Cardiac fibroblast (primary cell): Measurements from ENCODE around the gene ITLN1.
"Not testable (repeated sequence)": the region's sequence is repeated elsewhere in the genome, so short reads cannot be mapped to it uniquely, and the experiment has no call there.

Experiments
- DNase-seq, 2 donors: peaks; one replicate each; pipeline versions ENCODE4 v3.0.0 to v3.0.0-alpha.2; 2010; ENCODE audit warnings: low read depth in 2 of 2
- H3K4me3 ChIP-seq, 2 donors: replicated peaks in 1 of 2; 1 replicate in 1 of 2; 2 replicates in 1 of 2; pipeline ENCODE4 v1.5.1; 2011; ENCODE audit warnings: low read depth in 2 of 2, low read length in 2 of 2, mild to moderate bottlenecking in 2 of 2, moderate library complexity in 1 of 2
- TF ChIP-seq, protein P1 (sequence below): IDR thresholded peaks from one replicate; pipeline ENCODE4 v1.5.1; 2011; ENCODE audit warnings: low read depth, mild to moderate bottlenecking, low read length, inconsistent platforms

Gene ITLN1

GRCh38 chr1:160880216-160880615, 4.8 kb downstream of the ITLN1 start:
- TF ChIP-seq, protein P1, sequence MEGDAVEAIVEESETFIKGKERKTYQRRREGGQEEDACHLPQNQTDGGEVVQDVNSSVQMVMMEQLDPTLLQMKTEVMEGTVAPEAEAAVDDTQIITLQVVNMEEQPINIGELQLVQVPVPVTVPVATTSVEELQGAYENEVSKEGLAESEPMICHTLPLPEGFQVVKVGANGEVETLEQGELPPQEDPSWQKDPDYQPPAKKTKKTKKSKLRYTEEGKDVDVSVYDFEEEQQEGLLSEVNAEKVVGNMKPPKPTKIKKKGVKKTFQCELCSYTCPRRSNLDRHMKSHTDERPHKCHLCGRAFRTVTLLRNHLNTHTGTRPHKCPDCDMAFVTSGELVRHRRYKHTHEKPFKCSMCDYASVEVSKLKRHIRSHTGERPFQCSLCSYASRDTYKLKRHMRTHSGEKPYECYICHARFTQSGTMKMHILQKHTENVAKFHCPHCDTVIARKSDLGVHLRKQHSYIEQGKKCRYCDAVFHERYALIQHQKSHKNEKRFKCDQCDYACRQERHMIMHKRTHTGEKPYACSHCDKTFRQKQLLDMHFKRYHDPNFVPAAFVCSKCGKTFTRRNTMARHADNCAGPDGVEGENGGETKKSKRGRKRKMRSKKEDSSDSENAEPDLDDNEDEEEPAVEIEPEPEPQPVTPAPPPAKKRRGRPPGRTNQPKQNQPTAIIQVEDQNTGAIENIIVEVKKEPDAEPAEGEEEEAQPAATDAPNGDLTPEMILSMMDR = no peak
- no peak for DNase-seq
- H3K4me3 ChIP-seq = no peak overlapping the region

GRCh38 chr1:160879056-160879455, 5.9 kb downstream of the ITLN1 start:
- DNase-seq = no peak
- TF ChIP-seq, protein P1 = no peak

DNA sequence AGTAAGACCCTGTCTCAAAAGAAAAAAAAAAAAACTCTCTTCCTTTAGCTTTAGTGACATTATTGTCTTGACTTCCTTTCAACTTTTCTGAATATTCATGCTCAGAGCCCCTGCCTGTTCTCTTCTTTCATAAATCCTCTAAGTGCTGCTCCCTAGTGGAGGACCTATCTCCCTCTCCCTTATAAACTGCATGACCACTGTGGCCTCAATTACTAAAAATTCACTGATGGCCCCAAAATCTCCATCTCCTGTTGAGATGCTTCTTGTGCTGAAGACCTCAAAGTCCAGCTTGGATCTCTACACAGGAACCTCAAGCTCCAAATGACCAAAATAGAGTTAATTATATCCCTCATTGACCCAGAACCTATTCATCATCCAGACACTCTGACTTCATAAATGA, 7.8 kb downstream of the ITLN1 start:
- TF ChIP-seq, protein P1 = no peak

More at GRCh38 chr1:160879056-160879455, 5.9 kb downstream of the ITLN1 start:
- no peak overlapping the region for H3K4me3 ChIP-seq

GRCh38 chr1:160876311-160876710, 8.7 kb downstream of the ITLN1 start:
- H3K4me3 ChIP-seq = no peak overlapping the region
- DNase-seq = peak in 1 of 2 donors; percentile 31
- TF ChIP-seq, protein P1 = no peak

More for the DNA sequence above, 7.8 kb downstream of the ITLN1 start:
- no peak for DNase-seq
- no peak overlapping the region for H3K4me3 ChIP-seq

DNA sequence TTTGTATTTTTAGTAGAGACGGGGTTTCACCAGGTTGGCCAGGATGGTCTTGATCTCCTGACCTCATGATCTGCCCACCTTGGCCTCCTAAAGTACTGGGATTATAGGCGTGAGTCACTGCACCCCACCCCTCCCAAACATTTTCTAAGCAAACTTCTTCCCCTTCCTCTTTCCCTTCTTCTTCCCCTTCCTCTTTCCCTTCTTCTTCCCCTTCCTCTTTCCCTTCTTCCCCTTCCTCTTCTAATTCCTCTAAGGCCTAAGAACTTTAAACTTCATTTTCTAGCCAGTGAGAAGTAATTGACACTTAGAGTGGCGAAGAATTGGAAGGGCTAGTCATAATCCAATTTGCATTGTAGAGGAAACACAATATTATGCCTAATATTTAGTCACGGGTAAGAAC, 9.4 kb downstream of the ITLN1 start:
- H3K4me3 ChIP-seq, DNase-seq: not testable (repeated sequence)

DNA sequence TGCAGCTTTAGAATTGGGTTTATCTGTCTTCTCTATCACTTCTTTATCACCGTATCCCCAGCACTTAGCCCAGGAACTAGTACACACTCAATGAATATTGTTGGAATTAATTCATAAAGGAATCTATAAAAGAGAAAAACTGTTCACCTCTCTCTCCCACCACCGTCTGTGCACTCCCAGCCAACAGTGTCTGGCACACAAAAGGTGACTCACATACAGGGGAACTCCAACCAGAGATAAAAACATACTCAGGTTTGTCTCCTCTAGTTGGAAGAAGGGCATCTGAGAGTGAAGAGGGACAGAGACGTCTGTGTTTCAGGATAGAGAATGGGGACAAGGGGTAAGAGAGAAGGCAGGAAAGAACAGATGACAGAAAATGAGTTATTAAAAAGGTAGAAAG, 10.0 kb downstream of the ITLN1 start:
- TF ChIP-seq, protein P1 = no peak

GRCh38 chr1:160868141-160868540, 16.8 kb downstream of the ITLN1 start:
- TF ChIP-seq, protein P1 = no peak
- no peak for DNase-seq
- no peak overlapping the region for H3K4me3 ChIP-seq

More for the DNA sequence above, 10.0 kb downstream of the ITLN1 start:
- no peak for DNase-seq
- H3K4me3 ChIP-seq = no peak overlapping the region

DNA sequence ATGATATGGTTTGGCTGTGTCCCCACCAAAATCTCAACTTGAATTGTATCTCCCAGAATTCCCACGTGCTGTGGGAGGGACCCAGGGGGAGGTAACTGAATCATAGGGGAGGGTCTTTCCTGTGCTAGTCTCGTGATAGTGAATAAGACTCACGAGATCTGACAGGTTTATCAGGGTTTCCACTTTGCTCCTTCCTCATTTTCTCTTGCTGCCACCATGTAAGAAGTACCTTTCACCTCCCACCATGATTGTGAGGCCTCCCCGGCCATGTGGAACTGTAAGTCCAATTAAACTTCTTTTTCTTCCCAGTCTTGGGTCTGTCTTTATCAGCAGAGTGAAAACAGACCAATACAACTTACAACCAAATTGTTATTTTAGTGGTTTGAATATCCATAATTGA, 17.3 kb downstream of the ITLN1 start:
- DNase-seq = not testable (repeated sequence)

More for the DNA sequence above, 17.3 kb downstream of the ITLN1 start:
- not testable (repeated sequence) for H3K4me3 ChIP-seq
